Parathyroid adenoma (tissue), 2 donors: Measurements from ENCODE around the gene RRP36.

Source experiments
- H2AFZ ChIP-seq: fragments of 300-600 bp; sonication (generic); one replicate; pipeline ENCODE4 v1.7.0; 2017; ENCODE audit warnings: antibody characterized with exemption, mild to moderate bottlenecking
- H3K27ac ChIP-seq: fragments of 300-600 bp; sonication (generic); one replicate; pipeline ENCODE4 v1.7.0; 2017
- H3K27me3 ChIP-seq: fragments of 300-600 bp; sonication (generic); one replicate; pipeline ENCODE4 v1.7.0; 2017; ENCODE audit warnings: low read length; ENCODE audit not compliant: control insufficient read depth, insufficient read depth
- H3K36me3 ChIP-seq: fragments of 300-600 bp; sonication (generic); one replicate; pipeline ENCODE4 v1.7.0; 2017; ENCODE audit warnings: low read length; ENCODE audit not compliant: control insufficient read depth, insufficient read depth
- H3K4me1 ChIP-seq: fragments of 300-600 bp; sonication (generic); one replicate; pipeline ENCODE4 v1.7.0; 2017; ENCODE audit warnings: control low read depth
- H3K4me2 ChIP-seq: fragments of 300-600 bp; sonication (generic); one replicate; pipeline ENCODE4 v1.7.0; 2017; ENCODE audit warnings: low read length
- H3K4me3 ChIP-seq: fragments of 300-600 bp; sonication (generic); one replicate; pipeline ENCODE4 v1.7.0; 2017; ENCODE audit warnings: low read depth, low read length
- H3K79me2 ChIP-seq: fragments of 300-600 bp; sonication (generic); one replicate; pipeline ENCODE4 v1.7.0; 2017; ENCODE audit warnings: control low read depth
- H3K9ac ChIP-seq: fragments of 300-600 bp; sonication (generic); one replicate; pipeline ENCODE4 v1.7.0; 2017; ENCODE audit warnings: mild to moderate bottlenecking
- H3K9me3 ChIP-seq: fragments of 300-600 bp; sonication (generic); one replicate; pipeline ENCODE4 v1.7.0; 2017; ENCODE audit warnings: low read length; ENCODE audit not compliant: control insufficient read depth
- TF ChIP-seq, protein P1 (sequence below): fragments of 300-600 bp; sonication (generic); IDR thresholded peaks from one replicate; pipeline ENCODE4 v1.7.0; 2017; ENCODE audit warnings: antibody characterized with exemption, mild to moderate bottlenecking
- donor health status: primary hyperparathyroidism.

The RRP36 gene

GRCh38 chr6:43045371-43045930, 24.0 kb downstream of the RRP36 start:
- Histone ChIP-seq H3K4me1 (no peaks in the 10 kb centered on the region), H3K27me3 (no peaks in the 10 kb centered on the region), H3K36me3 (no peaks in the 10 kb centered on the region), H3K9me3 (no peaks in the 10 kb centered on the region), H3K27ac (no peak overlapping the region), H3K4me2 (no peak overlapping the region), H2AFZ (no peak overlapping the region), H3K4me3 (no peak overlapping the region), H3K9ac (no peak overlapping the region), H3K79me2 (no peaks in the 10 kb centered on the region)
- TF ChIP-seq, protein P1, sequence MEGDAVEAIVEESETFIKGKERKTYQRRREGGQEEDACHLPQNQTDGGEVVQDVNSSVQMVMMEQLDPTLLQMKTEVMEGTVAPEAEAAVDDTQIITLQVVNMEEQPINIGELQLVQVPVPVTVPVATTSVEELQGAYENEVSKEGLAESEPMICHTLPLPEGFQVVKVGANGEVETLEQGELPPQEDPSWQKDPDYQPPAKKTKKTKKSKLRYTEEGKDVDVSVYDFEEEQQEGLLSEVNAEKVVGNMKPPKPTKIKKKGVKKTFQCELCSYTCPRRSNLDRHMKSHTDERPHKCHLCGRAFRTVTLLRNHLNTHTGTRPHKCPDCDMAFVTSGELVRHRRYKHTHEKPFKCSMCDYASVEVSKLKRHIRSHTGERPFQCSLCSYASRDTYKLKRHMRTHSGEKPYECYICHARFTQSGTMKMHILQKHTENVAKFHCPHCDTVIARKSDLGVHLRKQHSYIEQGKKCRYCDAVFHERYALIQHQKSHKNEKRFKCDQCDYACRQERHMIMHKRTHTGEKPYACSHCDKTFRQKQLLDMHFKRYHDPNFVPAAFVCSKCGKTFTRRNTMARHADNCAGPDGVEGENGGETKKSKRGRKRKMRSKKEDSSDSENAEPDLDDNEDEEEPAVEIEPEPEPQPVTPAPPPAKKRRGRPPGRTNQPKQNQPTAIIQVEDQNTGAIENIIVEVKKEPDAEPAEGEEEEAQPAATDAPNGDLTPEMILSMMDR = no peak

GRCh38 chr6:43047998-43048397, 26.6 kb downstream of the RRP36 start:
- Histone ChIP-seq H3K4me3 (no peak overlapping the region), H3K27me3 (no peaks in the 10 kb centered on the region), H3K27ac (no peak overlapping the region), H3K9ac (no peak overlapping the region), H3K79me2 (no peaks in the 10 kb centered on the region), H3K4me1 (peaks cover 3% of the 10 kb centered on the region), H2AFZ (no peak overlapping the region), H3K4me2 (no peak overlapping the region), H3K9me3 (no peaks in the 10 kb centered on the region), H3K36me3 (no peaks in the 10 kb centered on the region)
- TF ChIP-seq, protein P1 = no peak

GRCh38 chr6:43050981-43051380, 29.6 kb downstream of the RRP36 start:
- H3K79me2 ChIP-seq = no peaks in the 10 kb centered on the region
- H2AFZ ChIP-seq = no peak overlapping the region
- peaks cover 24% of the 10 kb centered on the region for H3K4me1 ChIP-seq
- H3K27ac ChIP-seq = no peak overlapping the region
- no peaks in the 10 kb centered on the region for H3K27me3 ChIP-seq
- no peak overlapping the region for H3K4me2 ChIP-seq
- H3K36me3 ChIP-seq = no peaks in the 10 kb centered on the region
- no peak overlapping the region for H3K9ac ChIP-seq
- TF ChIP-seq, protein P1 = no peak
- no peaks in the 10 kb centered on the region for H3K9me3 ChIP-seq
- no peak overlapping the region for H3K4me3 ChIP-seq

DNA sequence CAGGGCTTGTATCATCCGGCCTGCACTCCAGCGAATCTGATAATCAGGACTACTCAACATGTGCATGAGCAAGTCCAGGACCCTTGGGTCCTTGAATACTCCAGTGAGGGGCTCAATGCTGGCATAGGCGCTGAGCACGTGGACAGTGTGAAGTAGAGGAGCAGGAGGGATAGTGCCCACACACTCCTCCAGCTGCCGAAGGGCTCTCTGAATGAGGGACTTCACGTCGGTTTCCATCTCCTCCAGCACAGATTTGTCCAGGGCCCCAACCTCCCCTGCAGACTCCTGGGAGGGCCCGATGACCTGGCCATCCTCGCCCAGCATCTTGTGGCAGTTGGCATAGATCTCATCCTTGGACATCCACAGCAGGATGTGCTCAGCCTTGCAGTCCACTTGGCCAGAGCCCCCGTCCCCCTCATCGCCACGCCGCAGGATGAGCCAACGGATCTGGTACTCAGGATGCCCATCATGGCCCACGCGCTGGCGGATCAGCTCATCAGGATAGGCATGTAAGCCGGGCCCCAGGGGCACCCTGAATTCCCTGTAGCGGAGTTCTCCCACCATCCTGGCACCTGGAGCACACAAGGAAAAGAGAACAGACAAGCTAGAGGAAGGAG, 30.9 kb downstream of the RRP36 start:
- no peaks in the 10 kb centered on the region for H3K36me3 ChIP-seq

More for the DNA sequence above, 30.9 kb downstream of the RRP36 start:
- peak overlapping the region; percentile 75 for H3K27ac ChIP-seq
- no peak overlapping the region for H2AFZ ChIP-seq
- TF ChIP-seq, protein P1 = no peak
- H3K4me3 ChIP-seq = no peak overlapping the region
- peaks cover 31% of the 10 kb centered on the region for H3K4me1 ChIP-seq
- H3K79me2 ChIP-seq = no peaks in the 10 kb centered on the region
- H3K9me3 ChIP-seq = no peaks in the 10 kb centered on the region
- peak overlapping the region; percentile 96 for H3K4me2 ChIP-seq
- no peaks in the 10 kb centered on the region for H3K27me3 ChIP-seq
- H3K9ac ChIP-seq = no peak overlapping the region
